Measurements from ENCODE around the gene OR8B12.

OR8B12 gene

DNA sequence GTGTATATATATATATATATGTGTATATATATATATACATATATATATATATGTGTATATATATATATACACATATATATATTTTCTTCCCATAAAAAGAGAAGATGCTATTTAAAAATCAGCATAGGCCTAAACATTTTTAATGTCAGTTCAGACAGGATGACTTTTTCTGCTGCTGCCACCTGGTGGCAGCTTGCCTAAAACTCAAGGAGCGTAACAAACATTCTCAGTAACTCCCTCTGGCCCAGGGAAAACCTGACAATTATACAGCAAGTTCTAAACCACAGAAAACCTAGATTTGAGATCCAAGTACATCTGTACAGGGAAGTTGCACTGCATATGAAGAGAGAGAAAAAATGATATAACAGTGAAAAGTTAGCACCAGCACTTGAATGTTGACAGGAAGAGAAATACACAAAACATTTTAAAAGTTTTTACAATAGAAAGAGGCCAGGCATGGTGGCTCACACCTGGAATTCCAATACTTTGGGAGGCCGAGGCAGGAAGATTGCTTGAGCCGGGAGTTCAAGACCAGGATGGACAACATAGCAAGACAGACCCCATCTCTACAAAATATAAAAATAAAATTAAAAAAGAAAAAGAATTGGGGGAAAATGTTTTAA, 42.9 kb upstream of the OR8B12 start:
- no peaks in the 10 kb centered on the region for H3K27me3 ChIP-seq (ENCODE audit: insufficient read depth, low read length)
- no peaks in the 10 kb centered on the region for H3K4me1 ChIP-seq (ENCODE audit: insufficient read depth, low read length, severe bottlenecking)
- no peaks in the 10 kb centered on the region for H3K9me2 ChIP-seq (ENCODE audit: low read depth, low read length)
- no peak overlapping the region for H3K4me3 ChIP-seq (ENCODE audit: low read depth, low read length, poor library complexity, severe bottlenecking)
- H3K9ac ChIP-seq (ENCODE audit: low read length): no peak overlapping the region
- no peaks in the 10 kb centered on the region for H3K9me3 ChIP-seq (ENCODE audit: low read length)
- H3K79me2 ChIP-seq (ENCODE audit: insufficient read depth, low read length): no peaks in the 10 kb centered on the region
- H4K20me1 ChIP-seq (ENCODE audit: insufficient read depth, low read length): no peaks in the 10 kb centered on the region
- H2AFZ ChIP-seq (ENCODE audit: low read length): no peak overlapping the region
- H3K4me2 ChIP-seq (ENCODE audit: low read length): no peak overlapping the region
- no peaks in the 10 kb centered on the region for H3K36me3 ChIP-seq (ENCODE audit: insufficient read depth, low read length)
- H3K27ac ChIP-seq (ENCODE audit: low read depth, low read length, poor library complexity, severe bottlenecking): no peak overlapping the region
- TF ChIP-seq EZH2 (IDR thresholded peaks at IDR 0.05; ENCODE audit: borderline replicate concordance, low read length): no peak
- TF ChIP-seq, protein P1, sequence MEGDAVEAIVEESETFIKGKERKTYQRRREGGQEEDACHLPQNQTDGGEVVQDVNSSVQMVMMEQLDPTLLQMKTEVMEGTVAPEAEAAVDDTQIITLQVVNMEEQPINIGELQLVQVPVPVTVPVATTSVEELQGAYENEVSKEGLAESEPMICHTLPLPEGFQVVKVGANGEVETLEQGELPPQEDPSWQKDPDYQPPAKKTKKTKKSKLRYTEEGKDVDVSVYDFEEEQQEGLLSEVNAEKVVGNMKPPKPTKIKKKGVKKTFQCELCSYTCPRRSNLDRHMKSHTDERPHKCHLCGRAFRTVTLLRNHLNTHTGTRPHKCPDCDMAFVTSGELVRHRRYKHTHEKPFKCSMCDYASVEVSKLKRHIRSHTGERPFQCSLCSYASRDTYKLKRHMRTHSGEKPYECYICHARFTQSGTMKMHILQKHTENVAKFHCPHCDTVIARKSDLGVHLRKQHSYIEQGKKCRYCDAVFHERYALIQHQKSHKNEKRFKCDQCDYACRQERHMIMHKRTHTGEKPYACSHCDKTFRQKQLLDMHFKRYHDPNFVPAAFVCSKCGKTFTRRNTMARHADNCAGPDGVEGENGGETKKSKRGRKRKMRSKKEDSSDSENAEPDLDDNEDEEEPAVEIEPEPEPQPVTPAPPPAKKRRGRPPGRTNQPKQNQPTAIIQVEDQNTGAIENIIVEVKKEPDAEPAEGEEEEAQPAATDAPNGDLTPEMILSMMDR (IDR thresholded peaks at IDR 0.05; ENCODE audit: low read length): peak; percentile 35; the same call in 1 of the 2 replicates
- no peaks in the 10 kb centered on the region for H3F3A ChIP-seq (ENCODE audit: insufficient read depth, low read length)

DNA sequence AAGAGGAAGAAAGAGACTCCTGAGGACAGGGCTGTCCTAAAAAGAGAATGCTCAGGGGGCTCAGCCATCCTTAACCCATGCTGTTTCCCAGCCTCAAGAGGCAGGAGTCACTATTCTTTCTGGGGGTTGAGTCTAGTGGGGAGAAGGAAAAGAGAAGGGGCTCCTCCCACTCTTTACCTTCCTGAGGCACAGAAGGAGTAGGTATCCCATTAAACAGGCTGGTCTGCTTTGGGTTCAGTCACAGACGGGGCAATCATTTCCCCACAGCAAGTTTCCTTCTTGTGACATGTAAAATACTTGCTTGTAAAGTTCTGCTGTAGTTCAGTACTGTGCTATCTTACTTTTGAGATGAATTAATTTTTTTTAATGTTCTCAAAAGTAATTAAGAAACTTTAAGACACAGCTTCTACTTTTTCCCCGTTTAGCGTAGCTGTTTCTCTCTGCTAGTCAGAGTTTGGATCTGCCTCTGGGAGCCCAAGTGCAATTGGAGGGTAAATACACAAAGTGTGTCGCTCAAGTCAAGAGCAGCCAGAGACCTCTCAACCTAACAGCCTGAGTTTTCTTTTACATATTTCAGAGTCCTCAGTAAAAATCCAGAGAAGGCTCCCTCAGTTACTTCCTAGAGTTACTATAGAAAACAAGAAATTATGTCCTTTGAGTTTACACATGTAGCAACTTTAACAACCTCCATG, 41.4 kb upstream of the OR8B12 start:
- H2AFZ ChIP-seq (ENCODE audit: low read length): no peak overlapping the region
- TF ChIP-seq, protein P1 (IDR thresholded peaks at IDR 0.05; ENCODE audit: low read length): no peak
- TF ChIP-seq EZH2 (IDR thresholded peaks at IDR 0.05; ENCODE audit: borderline replicate concordance, low read length): no peak
- no peaks in the 10 kb centered on the region for H3K4me1 ChIP-seq (ENCODE audit: insufficient read depth, low read length, severe bottlenecking)
- no peak overlapping the region for H3K9ac ChIP-seq (ENCODE audit: low read length)
- H3K27ac ChIP-seq (ENCODE audit: low read depth, low read length, poor library complexity, severe bottlenecking): no peak overlapping the region
- H3K4me3 ChIP-seq (ENCODE audit: low read depth, low read length, poor library complexity, severe bottlenecking): no peak overlapping the region
- no peaks in the 10 kb centered on the region for H3K9me2 ChIP-seq (ENCODE audit: low read depth, low read length)
- no peaks in the 10 kb centered on the region for H3K79me2 ChIP-seq (ENCODE audit: insufficient read depth, low read length)
- H4K20me1 ChIP-seq (ENCODE audit: insufficient read depth, low read length): no peaks in the 10 kb centered on the region
- no peaks in the 10 kb centered on the region for H3K36me3 ChIP-seq (ENCODE audit: insufficient read depth, low read length)
- H3K27me3 ChIP-seq (ENCODE audit: insufficient read depth, low read length): no peaks in the 10 kb centered on the region
- no peak overlapping the region for H3K4me2 ChIP-seq (ENCODE audit: low read length)
- H3F3A ChIP-seq (ENCODE audit: insufficient read depth, low read length): no peaks in the 10 kb centered on the region
- no peaks in the 10 kb centered on the region for H3K9me3 ChIP-seq (ENCODE audit: low read length)

DNA sequence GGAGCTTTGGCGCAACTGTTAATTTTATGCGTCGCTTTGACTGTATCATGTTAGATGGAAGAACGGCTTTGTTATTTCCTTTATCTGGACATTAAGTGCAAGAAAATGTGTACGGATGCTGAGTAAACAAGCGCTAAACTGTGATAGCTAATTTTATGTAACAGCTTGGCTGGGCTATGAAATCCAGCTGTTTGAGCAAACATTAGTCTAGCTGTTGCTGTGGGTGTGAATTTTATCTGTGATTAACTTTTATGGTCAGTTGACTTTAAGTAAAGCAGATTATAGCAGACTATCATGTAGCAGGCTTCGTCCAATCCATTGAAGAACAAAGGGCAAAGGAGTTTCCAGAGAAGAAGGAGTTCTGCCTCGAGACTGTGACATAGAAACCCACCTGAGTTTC, 40.3 kb upstream of the OR8B12 start:
- Histone ChIP-seq H3K27me3 (ENCODE audit: insufficient read depth, low read length) (no peaks in the 10 kb centered on the region), H3K9me2 (ENCODE audit: low read depth, low read length) (no peaks in the 10 kb centered on the region)

More for the DNA sequence above, 40.3 kb upstream of the OR8B12 start:
- Histone ChIP-seq H3K4me2 (ENCODE audit: low read length) (no peak overlapping the region), H3K9ac (ENCODE audit: low read length) (no peak overlapping the region), H2AFZ (ENCODE audit: low read length) (no peak overlapping the region), H3F3A (ENCODE audit: insufficient read depth, low read length) (no peaks in the 10 kb centered on the region), H4K20me1 (ENCODE audit: insufficient read depth, low read length) (no peaks in the 10 kb centered on the region), H3K79me2 (ENCODE audit: insufficient read depth, low read length) (no peaks in the 10 kb centered on the region), H3K9me3 (ENCODE audit: low read length) (no peaks in the 10 kb centered on the region), H3K4me1 (ENCODE audit: insufficient read depth, low read length, severe bottlenecking) (no peaks in the 10 kb centered on the region), H3K4me3 (ENCODE audit: low read depth, low read length, poor library complexity, severe bottlenecking) (no peak overlapping the region), H3K36me3 (ENCODE audit: insufficient read depth, low read length) (no peaks in the 10 kb centered on the region), H3K27ac (ENCODE audit: low read depth, low read length, poor library complexity, severe bottlenecking) (no peak overlapping the region)
- TF ChIP-seq, protein P1 (IDR thresholded peaks at IDR 0.05; ENCODE audit: low read length): no peak
- no peak for TF ChIP-seq EZH2 (IDR thresholded peaks at IDR 0.05; ENCODE audit: borderline replicate concordance, low read length)
